ENCODE data around the gene FAM217A.
A peak's percentile ranks its signal among the peaks of the same experiment; 100 is the strongest.

Gene FAM217A

DNA sequence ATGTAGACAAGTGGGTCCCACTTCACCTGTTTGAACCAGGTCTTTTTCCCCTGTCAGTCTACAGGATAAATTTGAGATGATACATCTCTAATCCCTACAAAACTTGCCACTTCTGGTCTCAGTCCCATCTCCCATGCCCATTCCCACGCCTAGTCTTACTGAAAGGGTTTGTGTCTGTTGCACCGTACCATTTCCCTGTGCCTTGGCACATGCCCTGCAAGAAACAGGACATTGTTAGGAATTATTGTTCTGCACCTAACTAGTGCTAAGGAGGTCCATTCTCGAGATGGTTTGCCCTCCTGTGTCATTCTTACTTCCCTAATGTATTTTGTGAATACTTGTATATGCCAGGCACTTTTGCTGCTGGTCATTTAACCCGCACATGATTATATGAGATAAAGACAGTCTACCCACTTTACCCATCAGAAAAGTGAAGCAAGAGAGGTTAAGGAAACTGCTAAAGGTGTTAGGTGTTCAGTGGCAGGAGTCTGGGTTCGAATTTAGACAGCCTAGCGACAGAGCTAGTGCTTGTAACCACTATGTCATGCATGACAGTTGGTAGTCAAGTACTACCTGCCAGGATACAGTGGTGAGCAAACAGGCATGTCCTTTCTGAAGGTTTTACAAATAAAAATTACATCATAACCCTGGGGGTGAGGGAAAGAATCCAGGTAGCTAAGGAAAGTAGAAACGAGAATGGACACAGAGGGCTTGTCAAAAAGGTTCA, 12.7 kb downstream of the FAM217A start:
- peaks cover 6 to 52% of the 10 kb centered on the region in 2 experiments for H3K36me3 ChIP-seq (ENCODE audit: control insufficient read depth in 1 of 2, insufficient read depth in 2 of 2, low read depth in 1 of 2, low read length in 2 of 2)
- no peak overlapping the region for H3K23ac ChIP-seq (ENCODE audit: low read length in 2 of 2)
- no peak overlapping the region for H2AK5ac ChIP-seq (ENCODE audit: low read length, severe bottlenecking)
- H2BK12ac ChIP-seq (ENCODE audit: low read length in 2 of 2), result no peak overlapping the region
- H3K27me3 ChIP-seq (ENCODE audit: control insufficient read depth in 1 of 2, insufficient read depth in 1 of 2, low read length in 2 of 2), result no peaks in the 10 kb centered on the region
- no peak overlapping the region for H2AFZ ChIP-seq (ENCODE audit: low read depth, low read length)
- H3K4me2 ChIP-seq (ENCODE audit: low read length, poor library complexity, severe bottlenecking), result no peak overlapping the region
- no peak overlapping the region for H2BK120ac ChIP-seq (ENCODE audit: low read depth, low read length)
- no peak overlapping the region for H3K9ac ChIP-seq (ENCODE audit: low read length)
- H3K27ac ChIP-seq (ENCODE audit: low read length, poor library complexity, severe bottlenecking), result no peak overlapping the region
- no peaks in the 10 kb centered on the region for H3K9me3 ChIP-seq (ENCODE audit: control insufficient read depth, low read length)
- no peaks in the 10 kb centered on the region for H3K4me1 ChIP-seq (ENCODE audit: control insufficient read depth, insufficient read depth, low read depth, low read length)
- 97% methylated on average over 6 of the region's 7 CpGs for WGBS
- no peak overlapping the region for H4K91ac ChIP-seq (ENCODE audit: low read length)
- no peak overlapping the region for H4K8ac ChIP-seq (ENCODE audit: low read length)
- H2BK5ac ChIP-seq (ENCODE audit: low read depth, low read length, poor library complexity, severe bottlenecking), result no peak overlapping the region
- H3K14ac ChIP-seq (ENCODE audit: low read length in 2 of 2), result no peak overlapping the region
- no peak overlapping the region for H3K4ac ChIP-seq (ENCODE audit: low read depth in 1 of 2, low read length in 2 of 2)
- no peak overlapping the region for H3K18ac ChIP-seq (ENCODE audit: low read depth in 1 of 2, low read length in 2 of 2)
- H3K79me1 ChIP-seq (replicated peaks; ENCODE audit: low read length, poor library complexity, severe bottlenecking), result peaks cover 1% of the 10 kb centered on the region
- no peak for DNase-seq
- no peak overlapping the region for H3K4me3 ChIP-seq (ENCODE audit: insufficient read depth in 1 of 2, low read depth in 1 of 2, low read length in 2 of 2)
- H2BK15ac ChIP-seq (ENCODE audit: low read depth, poor library complexity, severe bottlenecking), result no peak overlapping the region

DNA sequence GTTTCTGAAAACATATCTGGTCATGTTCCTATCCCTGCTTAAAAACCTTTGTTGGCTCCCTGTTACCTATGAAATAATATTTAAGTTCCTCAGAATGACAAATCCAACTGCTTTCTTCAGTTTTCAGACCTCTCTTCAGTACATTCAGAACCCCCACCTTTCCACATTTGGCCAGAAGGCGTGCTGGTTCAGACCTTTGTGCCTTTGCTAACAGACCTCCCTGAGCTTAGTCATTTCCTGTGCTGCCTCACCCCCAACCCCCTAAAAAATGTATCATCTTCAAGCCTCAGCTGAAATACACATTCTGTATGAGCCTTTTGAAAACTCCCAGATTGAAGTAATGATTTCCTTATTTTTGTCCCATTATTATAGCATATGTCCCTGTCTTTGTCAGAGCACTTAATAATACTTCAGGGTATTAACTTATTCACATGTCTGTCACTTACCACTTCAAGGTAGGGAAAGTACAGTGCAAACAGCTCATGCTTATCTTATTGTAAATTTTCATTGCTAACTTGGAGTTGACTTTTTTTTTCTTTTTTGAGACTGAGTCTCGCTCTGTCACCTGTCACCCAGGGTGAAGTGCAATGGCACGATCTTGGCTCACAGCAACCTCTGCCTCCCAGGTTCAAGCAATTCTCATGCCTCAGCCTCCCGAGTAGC, 19.7 kb downstream of the FAM217A start:
- Histone ChIP-seq H3K27me3 (ENCODE audit: control insufficient read depth in 1 of 2, insufficient read depth in 1 of 2, low read length in 2 of 2) (no peaks in the 10 kb centered on the region), H2BK5ac (ENCODE audit: low read depth, low read length, poor library complexity, severe bottlenecking) (peak overlapping the region; percentile 76), H3K4me2 (ENCODE audit: low read length, poor library complexity, severe bottlenecking) (no peak overlapping the region), H2BK15ac (ENCODE audit: low read depth, poor library complexity, severe bottlenecking) (no peak overlapping the region), H3K23ac (ENCODE audit: low read length in 2 of 2) (no peak overlapping the region), H3K18ac (ENCODE audit: low read depth in 1 of 2, low read length in 2 of 2) (peak overlapping the region in 1 of 2 experiments; percentile 56), H3K14ac (ENCODE audit: low read length in 2 of 2) (no peak overlapping the region), H3K4me1 (ENCODE audit: control insufficient read depth, insufficient read depth, low read depth, low read length) (peaks cover 8% of the 10 kb centered on the region), H3K4me3 (ENCODE audit: insufficient read depth in 1 of 2, low read depth in 1 of 2, low read length in 2 of 2) (no peak overlapping the region), H3K4ac (ENCODE audit: low read depth in 1 of 2, low read length in 2 of 2) (no peak overlapping the region), H2BK120ac (ENCODE audit: low read depth, low read length) (no peak overlapping the region), H2AFZ (ENCODE audit: low read depth, low read length) (no peak overlapping the region), H3K36me3 (ENCODE audit: control insufficient read depth in 1 of 2, insufficient read depth in 2 of 2, low read depth in 1 of 2, low read length in 2 of 2) (peaks cover 5 to 80% of the 10 kb centered on the region in 2 experiments), H2BK12ac (ENCODE audit: low read length in 2 of 2) (no peak overlapping the region), H3K9ac (ENCODE audit: low read length) (peak overlapping the region; percentile 74), H2AK5ac (ENCODE audit: low read length, severe bottlenecking) (no peak overlapping the region), H4K8ac (ENCODE audit: low read length) (no peak overlapping the region), H3K9me3 (ENCODE audit: control insufficient read depth, low read length) (no peaks in the 10 kb centered on the region), H3K27ac (ENCODE audit: low read length, poor library complexity, severe bottlenecking) (peak overlapping the region; percentile 99), H3K79me1 (replicated peaks; ENCODE audit: low read length, poor library complexity, severe bottlenecking) (peaks cover 5% of the 10 kb centered on the region), H4K91ac (ENCODE audit: low read length) (no peak overlapping the region)
- peak; percentile 88 for DNase-seq
- WGBS, result 53% methylated on average over 4 of the region's 4 CpGs

DNA sequence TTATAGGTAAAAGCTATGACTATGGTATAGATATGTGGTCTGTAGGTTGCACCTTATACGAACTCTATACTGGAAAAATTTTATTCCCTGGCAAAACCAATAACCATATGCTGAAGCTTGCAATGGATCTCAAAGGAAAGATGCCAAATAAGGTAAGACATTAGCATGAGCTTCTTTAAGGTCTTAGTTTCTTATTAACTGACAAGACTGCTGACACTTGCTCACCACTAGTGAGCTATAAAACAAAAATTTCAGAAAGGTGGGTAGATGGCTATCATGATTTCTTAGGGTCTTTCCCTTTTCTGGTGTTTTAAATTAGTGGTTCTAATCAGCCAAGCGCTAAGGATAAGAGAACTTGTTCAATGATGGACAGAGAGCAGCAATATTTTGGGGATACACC, 21.9 kb downstream of the FAM217A start:
- Histone ChIP-seq H2BK120ac (ENCODE audit: low read depth, low read length) (no peak overlapping the region), H2AK5ac (ENCODE audit: low read length, severe bottlenecking) (no peak overlapping the region), H2BK5ac (ENCODE audit: low read depth, low read length, poor library complexity, severe bottlenecking) (no peak overlapping the region), H4K91ac (ENCODE audit: low read length) (no peak overlapping the region), H2BK12ac (ENCODE audit: low read length in 2 of 2) (no peak overlapping the region), H3K23ac (ENCODE audit: low read length in 2 of 2) (no peak overlapping the region), H2BK15ac (ENCODE audit: low read depth, poor library complexity, severe bottlenecking) (no peak overlapping the region), H3K14ac (ENCODE audit: low read length in 2 of 2) (no peak overlapping the region), H3K27ac (ENCODE audit: low read length, poor library complexity, severe bottlenecking) (peak overlapping the region; percentile 91), H3K27me3 (ENCODE audit: control insufficient read depth in 1 of 2, insufficient read depth in 1 of 2, low read length in 2 of 2) (no peaks in the 10 kb centered on the region), H3K9me3 (ENCODE audit: control insufficient read depth, low read length) (no peaks in the 10 kb centered on the region), H3K4me1 (ENCODE audit: control insufficient read depth, insufficient read depth, low read depth, low read length) (peaks cover 8% of the 10 kb centered on the region), H3K4me3 (ENCODE audit: insufficient read depth in 1 of 2, low read depth in 1 of 2, low read length in 2 of 2) (no peak overlapping the region), H3K9ac (ENCODE audit: low read length) (no peak overlapping the region), H4K8ac (ENCODE audit: low read length) (no peak overlapping the region), H2AFZ (ENCODE audit: low read depth, low read length) (no peak overlapping the region), H3K36me3 (ENCODE audit: control insufficient read depth in 1 of 2, insufficient read depth in 2 of 2, low read depth in 1 of 2, low read length in 2 of 2) (peaks cover 8 to 78% of the 10 kb centered on the region in 2 experiments), H3K18ac (ENCODE audit: low read depth in 1 of 2, low read length in 2 of 2) (no peak overlapping the region), H3K79me1 (replicated peaks; ENCODE audit: low read length, poor library complexity, severe bottlenecking) (peaks cover 5% of the 10 kb centered on the region), H3K4me2 (ENCODE audit: low read length, poor library complexity, severe bottlenecking) (no peak overlapping the region), H3K4ac (ENCODE audit: low read depth in 1 of 2, low read length in 2 of 2) (no peak overlapping the region)
- WGBS, result 100% methylated on average over 1 of the region's 2 CpGs
- no peak for DNase-seq

DNA sequence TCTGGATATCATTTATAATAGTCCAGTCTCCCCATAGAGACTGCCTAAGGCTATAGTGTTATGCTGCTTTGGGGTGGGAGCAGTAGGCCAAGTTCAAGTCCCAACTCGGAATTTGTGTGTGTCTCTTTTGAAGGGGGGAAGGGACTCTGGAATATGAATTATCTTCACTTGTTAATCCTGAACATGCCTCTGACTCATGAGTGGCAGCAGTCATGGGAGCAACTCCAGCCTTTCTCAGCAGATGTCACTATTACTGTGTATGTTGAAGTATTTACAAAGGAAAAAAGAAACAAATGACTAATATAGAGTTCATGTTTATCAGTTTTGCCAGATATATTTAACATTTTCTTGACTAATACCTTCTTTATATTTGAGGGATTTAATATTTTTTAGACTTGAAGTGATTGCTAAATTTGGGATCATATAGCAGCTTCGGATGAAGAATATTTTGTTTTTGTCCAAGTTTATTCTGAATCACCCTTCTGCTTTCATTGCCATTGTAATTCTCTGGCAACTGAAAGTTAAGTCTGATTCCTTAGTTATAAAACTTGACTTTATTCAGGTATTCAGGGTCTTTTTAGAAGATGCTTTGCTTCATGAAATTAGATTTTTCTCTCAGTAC, 23.4 kb downstream of the FAM217A start:
- H3K36me3 ChIP-seq (ENCODE audit: control insufficient read depth in 1 of 2, insufficient read depth in 2 of 2, low read depth in 1 of 2, low read length in 2 of 2), result peaks cover 13 to 78% of the 10 kb centered on the region in 2 experiments

More for the DNA sequence above, 23.4 kb downstream of the FAM217A start:
- peaks cover 4% of the 10 kb centered on the region for H3K79me1 ChIP-seq (replicated peaks; ENCODE audit: low read length, poor library complexity, severe bottlenecking)
- peak overlapping the region; percentile 73 for H3K9ac ChIP-seq (ENCODE audit: low read length)
- no peak overlapping the region for H3K4me2 ChIP-seq (ENCODE audit: low read length, poor library complexity, severe bottlenecking)
- H2BK120ac ChIP-seq (ENCODE audit: low read depth, low read length), result no peak overlapping the region
- H3K18ac ChIP-seq (ENCODE audit: low read depth in 1 of 2, low read length in 2 of 2), result no peak overlapping the region
- WGBS, result 50% methylated on average over 2 of the region's 2 CpGs
- H2AFZ ChIP-seq (ENCODE audit: low read depth, low read length), result no peak overlapping the region
- H4K91ac ChIP-seq (ENCODE audit: low read length), result no peak overlapping the region
- H3K23ac ChIP-seq (ENCODE audit: low read length in 2 of 2), result no peak overlapping the region
- no peak overlapping the region for H3K4me3 ChIP-seq (ENCODE audit: insufficient read depth in 1 of 2, low read depth in 1 of 2, low read length in 2 of 2)
- H2BK5ac ChIP-seq (ENCODE audit: low read depth, low read length, poor library complexity, severe bottlenecking), result no peak overlapping the region
- DNase-seq, result peak; percentile 84
- no peak overlapping the region for H2BK15ac ChIP-seq (ENCODE audit: low read depth, poor library complexity, severe bottlenecking)
- no peak overlapping the region for H3K14ac ChIP-seq (ENCODE audit: low read length in 2 of 2)
- H3K9me3 ChIP-seq (ENCODE audit: control insufficient read depth, low read length), result no peaks in the 10 kb centered on the region
- H4K8ac ChIP-seq (ENCODE audit: low read length), result no peak overlapping the region
- H2AK5ac ChIP-seq (ENCODE audit: low read length, severe bottlenecking), result no peak overlapping the region
- H3K27me3 ChIP-seq (ENCODE audit: control insufficient read depth in 1 of 2, insufficient read depth in 1 of 2, low read length in 2 of 2), result no peaks in the 10 kb centered on the region
- peak overlapping the region; percentile 56 for H3K27ac ChIP-seq (ENCODE audit: low read length, poor library complexity, severe bottlenecking)
- H3K4ac ChIP-seq (ENCODE audit: low read depth in 1 of 2, low read length in 2 of 2), result no peak overlapping the region
- H3K4me1 ChIP-seq (ENCODE audit: control insufficient read depth, insufficient read depth, low read depth, low read length), result peaks cover 8% of the 10 kb centered on the region
- no peak overlapping the region for H2BK12ac ChIP-seq (ENCODE audit: low read length in 2 of 2)
